ENCODE measurements around the gene RPH3AL. TPM values are rescaled to one million over a fixed set of nuclear protein-coding genes. Genes with fewer than 3 reads are reported as not detected.

Gene RPH3AL
- total and polyA plus RNA-seq, 2 of the 8 experiments (the other 6 are each of a cell fraction or from before 2014, with no cell fraction given), result 5.6 to 5.8 TPM

- H3K79me1 ChIP-seq (ENCODE audit: low read depth, low read length), result no peaks in the 10 kb centered on the region
- H3K56ac ChIP-seq (replicated peaks; ENCODE audit: insufficient read length, low read depth, low read length), result no peak overlapping the region
- no peak overlapping the region for H3K4me3 ChIP-seq (ENCODE audit: extremely low read depth in 1 of 4, insufficient read depth in 2 of 4, low read depth in 3 of 4, low read length in 4 of 4)
- no peak for DNase-seq (ENCODE audit: low read depth in 1 of 2, low spot score in 2 of 2)
- H4K91ac ChIP-seq (replicated peaks; ENCODE audit: insufficient read length, low read length), result peak overlapping the region; percentile 17
- H2BK120ac ChIP-seq (replicated peaks; ENCODE audit: low read depth, low read length), result no peak overlapping the region
- no peak overlapping the region for H2BK20ac ChIP-seq (ENCODE audit: low read length)
- H2BK15ac ChIP-seq (ENCODE audit: low read length), result no peak overlapping the region
- no peak overlapping the region for H3K18ac ChIP-seq (ENCODE audit: extremely low read depth, low read length)
- POLR2A ChIA-PET (ENCODE audit: partially characterized antibody), result no interaction called here
- no peaks in the 10 kb centered on the region for H3K9me3 ChIP-seq (ENCODE audit: insufficient read depth in 2 of 2, low read depth in 1 of 2, low read length in 1 of 2)
- no peak overlapping the region for H3K4me2 ChIP-seq (ENCODE audit: insufficient read depth in 1 of 2, low read depth in 2 of 2, low read length in 2 of 2)
- H3K23me2 ChIP-seq (ENCODE audit: low read depth, low read length), result no peaks in the 10 kb centered on the region
- no peaks in the 10 kb centered on the region for H3K79me2 ChIP-seq (ENCODE audit: control insufficient read depth in 1 of 2, insufficient read depth in 2 of 2, low read length in 2 of 2)
- no peaks in the 10 kb centered on the region for H3K27me3 ChIP-seq (replicated peaks in 1 of 4; ENCODE audit: control insufficient read depth in 3 of 4, extremely low read depth in 1 of 4, insufficient read depth in 3 of 4, low read length in 3 of 4)
- H3K23ac ChIP-seq (ENCODE audit: insufficient read length), result no peak overlapping the region
- no peak for FAIRE-seq
- no peak overlapping the region for H2AFZ ChIP-seq (ENCODE audit: low read length)
- CTCF ChIA-PET (ENCODE audit: partially characterized antibody), result interaction anchor here (0.7 to 1.0 kb wide), 3 partner anchors 11 to 27 kb away, joined by 3 read pairs; no protein-coding TSS in a partner anchor
- peaks cover 6 to 28% (median 20%) of the 10 kb centered on the region in 4 experiments for H3K4me1 ChIP-seq (replicated peaks in 1 of 4; ENCODE audit: control insufficient read depth in 3 of 4, insufficient read depth in 4 of 4, low read length in 3 of 4)
- H2BK12ac ChIP-seq (ENCODE audit: low read depth, low read length), result no peak overlapping the region
- H3K27ac ChIP-seq (ENCODE audit: low read depth, low read length), result no peak overlapping the region
- no peak overlapping the region for H3K4ac ChIP-seq (replicated peaks; ENCODE audit: insufficient read length, low read depth, low read length)
- H3K36me3 ChIP-seq (ENCODE audit: control insufficient read depth in 2 of 4, insufficient read depth in 4 of 4, low read length in 3 of 4), result no peaks in the 10 kb centered on the region
- H4K5ac ChIP-seq (ENCODE audit: insufficient read length, low read depth, low read length), result no peak overlapping the region
- no peak overlapping the region for H2AK5ac ChIP-seq (ENCODE audit: low read depth, low read length)
- WGBS, 2 experiments (ENCODE audit: extremely low coverage in 1 of 2, insufficient coverage in 1 of 2, insufficient read length in 1 of 2, insufficient replicate concordance in 2 of 2, low coverage in 1 of 2, low lambda C conversion rate in 2 of 2, missing lambda C conversion rate in 1 of 2), result 91% methylated on average over 15 of the region's 15 CpGs; no CpG with 5 or more reads in 1 of the 2 experiments
- H4K20me1 ChIP-seq (replicated peaks in 1 of 2; ENCODE audit: control insufficient read depth in 1 of 2, insufficient read depth in 2 of 2, low read length in 2 of 2), result no peaks in the 10 kb centered on the region
- H4K8ac ChIP-seq (ENCODE audit: extremely low read depth, insufficient read depth, low read length), result peak overlapping the region; percentile 28; the same call in 1 of the 2 replicates
- H2BK5ac ChIP-seq (ENCODE audit: low read depth, low read length), result no peak overlapping the region
- no peak overlapping the region for H3K9ac ChIP-seq (replicated peaks in 1 of 4; ENCODE audit: extremely low read depth in 1 of 4, low read depth in 3 of 4, low read length in 3 of 4)
- no peak overlapping the region for H3K14ac ChIP-seq (ENCODE audit: insufficient read length)
- TF ChIP-seq TCF12 (IDR thresholded peaks at IDR 0.05; ENCODE audit: low read depth, low read length) (no peak), BACH1 (IDR thresholded peaks at IDR 0.05; ENCODE audit: low read length) (no peak), HDAC6 (IDR thresholded peaks at IDR 0.05; ENCODE audit: low read depth, low read length) (no peak), SRF (IDR thresholded peaks at IDR 0.05; ENCODE audit: low read depth, low read length) (no peak), CBX8 (IDR thresholded peaks at IDR 0.05; ENCODE audit: borderline replicate concordance, low read depth, low read length) (no peak), KDM1A (IDR thresholded peaks at IDR 0.05; ENCODE audit: borderline replicate concordance, low read length) (no peak), GABPA (IDR thresholded peaks at IDR 0.05; ENCODE audit: borderline replicate concordance, insufficient read depth, low read length) (no peak)
These were observed 15.2 kb downstream of the RPH3AL start for GRCh38 chr17:337453-337852.

Measured in H1 (cell line).